DND-41 (cell line): ENCODE measurements around the gene DENND5B.
"Not testable (repeated sequence)": the region's sequence is repeated elsewhere in the genome, so short reads cannot be mapped to it uniquely, and the experiment has no call there.

ENCODE experiments used
- ATAC-seq: fragments of 200-7000 bp; cut with Tn5 transposase; 3 replicates; pipeline ENCODE4 v1.9.1; 2021; ENCODE audit warnings: low read depth; ENCODE audit not compliant: insufficient read depth
- DNase-seq: peaks from one replicate; pipeline ENCODE4 v3.0.0-alpha.2; 2020
- H2AFZ ChIP-seq: 2 replicates; pipeline ENCODE4 v1.6.0; 2012; ENCODE audit warnings: low read depth, low read length
- H3K27ac ChIP-seq: 2 replicates; pipeline ENCODE4 v1.5.1; 2012; ENCODE audit warnings: low read length, inconsistent platforms
- H3K27me3 ChIP-seq: fragments of 200-600 bp; sonication (generic); 2 replicates; pipeline ENCODE4 v1.6.0; 2012; ENCODE audit warnings: low read length, mild to moderate bottlenecking, inconsistent platforms; ENCODE audit not compliant: insufficient read depth, poor library complexity
- H3K36me3 ChIP-seq: 2 replicates; pipeline ENCODE4 v1.5.1; 2012; ENCODE audit warnings: low read length, inconsistent platforms; ENCODE audit not compliant: insufficient read depth
- H3K4me1 ChIP-seq: 2 replicates; pipeline ENCODE4 v1.5.1; 2012; ENCODE audit warnings: mild to moderate bottlenecking, low read length; ENCODE audit not compliant: insufficient read depth
- H3K4me2 ChIP-seq: 2 replicates; pipeline ENCODE4 v1.6.0; 2012; ENCODE audit warnings: mild to moderate bottlenecking, moderate library complexity, low read length, inconsistent platforms; ENCODE audit not compliant: insufficient read depth
- H3K4me3 ChIP-seq, 2 experiments: fragments of 200-600 bp in 1 of 2; shearing (Covaris generic) in 1 of 2; 2 replicates each; pipeline ENCODE4 v1.5.1; 2012 to 2016; ENCODE audit warnings: inconsistent platforms in 2 of 2, low read length in 2 of 2, mild to moderate bottlenecking in 2 of 2, low read depth in 1 of 2, moderate library complexity in 1 of 2
- H3K79me2 ChIP-seq: 2 replicates; pipeline ENCODE4 v1.6.0; 2012; ENCODE audit warnings: low read length, inconsistent platforms; ENCODE audit not compliant: insufficient read depth
- H3K9ac ChIP-seq: 2 replicates; pipeline ENCODE4 v1.6.0; 2012; ENCODE audit warnings: low read depth, mild to moderate bottlenecking, inconsistent platforms, low read length, moderate library complexity
- H3K9me3 ChIP-seq: 2 replicates; pipeline ENCODE4 v1.5.1; 2012; ENCODE audit warnings: low read length, moderate library complexity, mild to moderate bottlenecking, inconsistent platforms; ENCODE audit not compliant: insufficient read depth, severe bottlenecking
- H4K20me1 ChIP-seq: 2 replicates; pipeline ENCODE4 v1.6.0; 2012; ENCODE audit warnings: low read length; ENCODE audit not compliant: insufficient read depth
- CTCF ChIP-seq: IDR thresholded peaks from 2 replicates; pipeline ENCODE4 v1.5.1; 2012; ENCODE audit warnings: borderline replicate concordance, low read length, moderate library complexity, mild to moderate bottlenecking; ENCODE audit not compliant: poor library complexity, severe bottlenecking; ENCODE audit errors: extremely low read depth
- EZH2 ChIP-seq: IDR thresholded peaks from 3 replicates; pipeline ENCODE4 v1.6.1; 2012; ENCODE audit warnings: borderline replicate concordance, low read depth, mild to moderate bottlenecking, moderate library complexity, low read length, inconsistent platforms; ENCODE audit not compliant: severe bottlenecking

Gene DENND5B

GRCh38 chr12:31388713-31389112 is 202.2 kb downstream of the DENND5B start:
- no peaks in the 10 kb centered on the region for H3K9me3 ChIP-seq
- H3K27me3 ChIP-seq = peaks cover 16% of the 10 kb centered on the region
- H3K27ac ChIP-seq = no peak overlapping the region
- no peaks in the 10 kb centered on the region for H3K79me2 ChIP-seq
- no peak for ATAC-seq
- no peak overlapping the region for H3K4me3 ChIP-seq
- DNase-seq = no peak
- H3K4me1 ChIP-seq = no peaks in the 10 kb centered on the region
- no peaks in the 10 kb centered on the region for H4K20me1 ChIP-seq
- no peak overlapping the region for H3K4me2 ChIP-seq
- no peaks in the 10 kb centered on the region for H3K36me3 ChIP-seq
- no peak overlapping the region for H2AFZ ChIP-seq
- no peak for TF ChIP-seq CTCF
- no peak for TF ChIP-seq EZH2
- no peak overlapping the region for H3K9ac ChIP-seq

GRCh38 chr12:31387466-31387865 is 203.5 kb downstream of the DENND5B start:
- no peak overlapping the region for H3K4me3 ChIP-seq
- no peak overlapping the region for H2AFZ ChIP-seq
- H3K27ac ChIP-seq = no peak overlapping the region
- DNase-seq = no peak
- no peak for TF ChIP-seq EZH2
- TF ChIP-seq CTCF = no peak
- ATAC-seq = no peak
- no peaks in the 10 kb centered on the region for H3K9me3 ChIP-seq
- H3K4me1 ChIP-seq = no peaks in the 10 kb centered on the region
- no peak overlapping the region for H3K4me2 ChIP-seq
- H3K27me3 ChIP-seq = peaks cover 9% of the 10 kb centered on the region
- no peaks in the 10 kb centered on the region for H3K79me2 ChIP-seq
- no peak overlapping the region for H3K9ac ChIP-seq
- no peaks in the 10 kb centered on the region for H4K20me1 ChIP-seq
- H3K36me3 ChIP-seq = no peaks in the 10 kb centered on the region

GRCh38 chr12:31387011-31387410 is 203.9 kb downstream of the DENND5B start:
- no peak overlapping the region for H3K9ac ChIP-seq
- H3K4me1 ChIP-seq = no peaks in the 10 kb centered on the region
- TF ChIP-seq CTCF = no peak
- TF ChIP-seq EZH2 = no peak
- no peak overlapping the region for H3K4me3 ChIP-seq
- no peak overlapping the region for H3K27ac ChIP-seq
- peaks cover 6% of the 10 kb centered on the region for H3K27me3 ChIP-seq
- no peak for ATAC-seq
- H3K4me2 ChIP-seq = no peak overlapping the region
- no peak for DNase-seq
- no peak overlapping the region for H2AFZ ChIP-seq
- no peaks in the 10 kb centered on the region for H3K9me3 ChIP-seq
- no peaks in the 10 kb centered on the region for H3K79me2 ChIP-seq
- H3K36me3 ChIP-seq = no peaks in the 10 kb centered on the region
- no peaks in the 10 kb centered on the region for H4K20me1 ChIP-seq

GRCh38 chr12:31386364-31386777 is 204.6 kb downstream of the DENND5B start:
- Histone ChIP-seq H3K36me3 (no peaks in the 10 kb centered on the region), H3K27me3 (peaks cover 6% of the 10 kb centered on the region), H3K4me1 (no peaks in the 10 kb centered on the region), H3K9me3 (no peaks in the 10 kb centered on the region), H3K4me2 (no peak overlapping the region), H3K79me2 (no peaks in the 10 kb centered on the region), H2AFZ (no peak overlapping the region), H3K9ac (no peak overlapping the region), H3K27ac (no peak overlapping the region), H4K20me1 (no peaks in the 10 kb centered on the region), H3K4me3 (no peak overlapping the region)
- DNase-seq (no peak), ATAC-seq (no peak)
- TF ChIP-seq EZH2 (no peak), CTCF (no peak)

GRCh38 chr12:31377210-31377609 is 213.7 kb downstream of the DENND5B start:
- H3K9me3 ChIP-seq, ATAC-seq: not testable (repeated sequence)

More at GRCh38 chr12:31377210-31377609, 213.7 kb downstream of the DENND5B start:
- H3K9ac ChIP-seq, H3K4me1 ChIP-seq, DNase-seq, H3K79me2 ChIP-seq, H3K4me3 ChIP-seq, H3K27me3 ChIP-seq, H3K36me3 ChIP-seq, H3K4me2 ChIP-seq, H4K20me1 ChIP-seq, H3K27ac ChIP-seq, H2AFZ ChIP-seq: not testable (repeated sequence)
